ENCODE measurements around the gene DTD1.

The DTD1 gene

DNA sequence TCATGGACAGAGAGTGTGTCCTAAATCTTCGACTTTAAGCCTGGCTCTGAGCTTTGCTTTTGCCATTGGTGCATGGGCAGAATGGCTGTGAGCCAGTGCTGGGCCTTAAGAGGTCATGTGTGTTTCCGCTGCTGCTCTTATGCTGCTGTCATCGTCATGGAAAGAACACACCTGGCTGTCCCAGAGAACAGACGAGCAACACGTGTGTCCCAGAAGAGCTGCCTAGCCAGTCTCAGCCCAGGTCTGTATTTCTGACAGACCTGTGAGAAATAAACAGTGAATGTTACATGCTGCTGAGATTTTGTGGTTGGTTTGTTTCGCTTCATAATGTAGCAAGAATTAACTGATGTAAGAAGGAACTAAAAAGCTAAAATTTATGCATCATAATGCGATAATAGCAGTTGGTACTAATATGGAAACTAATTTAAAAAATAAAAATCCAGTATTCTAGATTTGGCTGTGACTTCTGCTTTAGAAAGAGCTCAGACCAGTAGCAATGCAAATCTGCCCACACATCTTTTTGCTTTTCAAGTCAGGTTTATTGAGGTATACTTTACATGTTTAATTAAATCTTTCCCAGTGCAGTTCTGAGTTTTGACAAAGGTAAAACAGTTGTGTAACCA is 214.3 kb downstream of the DTD1 start:
- H3K27me3 ChIP-seq (ENCODE audit: low read depth, low read length) = no peaks in the 10 kb centered on the region
- H3K4me3 ChIP-seq (ENCODE audit: low read depth in 1 of 2, low read length in 2 of 2) = no peak overlapping the region
- H3K9me3 ChIP-seq (ENCODE audit: control insufficient read depth in 1 of 2, low read length in 2 of 2) = no peaks in the 10 kb centered on the region
- no peak overlapping the region for H3K27ac ChIP-seq (ENCODE audit: low read length)
- H3K36me3 ChIP-seq (ENCODE audit: control insufficient read depth in 1 of 2, insufficient read depth in 2 of 2, low read length in 2 of 2) = no peaks in the 10 kb centered on the region
- H3K4me1 ChIP-seq (ENCODE audit: control insufficient read depth in 1 of 2, insufficient read depth in 2 of 2, low read length in 2 of 2) = no peaks in the 10 kb centered on the region

DNA sequence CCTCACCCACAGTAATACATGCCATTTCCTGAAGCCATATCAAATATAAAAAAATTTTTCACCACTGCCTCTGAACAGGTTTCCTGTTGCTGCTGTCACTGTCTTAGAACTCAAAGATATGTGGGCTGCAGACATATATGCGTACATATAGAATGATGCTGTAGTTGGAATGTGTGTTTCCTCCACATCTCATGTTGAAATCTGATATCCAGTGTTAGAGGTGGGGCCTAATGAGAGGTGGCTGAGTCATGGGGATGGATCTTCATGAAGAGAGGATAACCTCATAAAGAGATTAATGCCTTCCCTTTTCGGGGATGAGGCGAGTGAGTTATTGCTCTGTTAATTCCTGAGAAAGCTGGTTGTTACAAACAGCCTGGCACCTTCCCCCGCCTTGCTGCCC is 218.0 kb downstream of the DTD1 start:
- H3K27me3 ChIP-seq (ENCODE audit: low read depth, low read length) = no peaks in the 10 kb centered on the region
- H3K9me3 ChIP-seq (ENCODE audit: control insufficient read depth in 1 of 2, low read length in 2 of 2) = no peaks in the 10 kb centered on the region
- H3K27ac ChIP-seq (ENCODE audit: low read length) = no peak overlapping the region
- H3K4me3 ChIP-seq (ENCODE audit: low read depth in 1 of 2, low read length in 2 of 2) = no peak overlapping the region
- no peaks in the 10 kb centered on the region for H3K36me3 ChIP-seq (ENCODE audit: control insufficient read depth in 1 of 2, insufficient read depth in 2 of 2, low read length in 2 of 2)
- H3K4me1 ChIP-seq (ENCODE audit: control insufficient read depth in 1 of 2, insufficient read depth in 2 of 2, low read length in 2 of 2) = no peaks in the 10 kb centered on the region

- Histone ChIP-seq H3K9me3 (ENCODE audit: control insufficient read depth in 1 of 2, low read length in 2 of 2) (no peaks in the 10 kb centered on the region), H3K27me3 (ENCODE audit: low read depth, low read length) (no peaks in the 10 kb centered on the region), H3K4me3 (ENCODE audit: low read depth in 1 of 2, low read length in 2 of 2) (no peak overlapping the region), H3K4me1 (ENCODE audit: control insufficient read depth in 1 of 2, insufficient read depth in 2 of 2, low read length in 2 of 2) (no peaks in the 10 kb centered on the region), H3K36me3 (ENCODE audit: control insufficient read depth in 1 of 2, insufficient read depth in 2 of 2, low read length in 2 of 2) (no peaks in the 10 kb centered on the region), H3K27ac (ENCODE audit: low read length) (no peak overlapping the region)
Measured at GRCh38 chr20:18808712-18809111, 220.9 kb downstream of the DTD1 start.

DNA sequence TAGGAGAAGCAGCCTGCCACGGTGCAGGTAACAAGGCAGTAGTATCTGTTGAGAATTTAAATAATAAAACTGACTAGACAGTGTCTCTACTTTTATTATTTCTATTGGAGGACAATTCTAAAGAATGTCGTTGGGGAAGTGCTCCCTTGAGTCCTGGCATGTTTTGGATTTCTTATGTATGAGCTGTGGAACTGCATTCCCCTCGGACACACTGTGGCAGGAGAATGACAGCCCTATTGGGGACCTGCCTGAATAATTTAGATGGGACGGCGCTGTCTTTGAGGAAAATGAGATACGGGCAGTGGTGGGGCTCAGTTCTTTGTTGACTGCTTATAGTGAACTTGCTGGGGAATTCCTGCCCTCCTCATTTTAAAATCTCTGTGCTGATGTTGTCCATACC is 223.3 kb downstream of the DTD1 start:
- no peaks in the 10 kb centered on the region for H3K9me3 ChIP-seq (ENCODE audit: control insufficient read depth in 1 of 2, low read length in 2 of 2)
- no peak overlapping the region for H3K27ac ChIP-seq (ENCODE audit: low read length)
- no peak overlapping the region for H3K4me3 ChIP-seq (ENCODE audit: low read depth in 1 of 2, low read length in 2 of 2)
- H3K36me3 ChIP-seq (ENCODE audit: control insufficient read depth in 1 of 2, insufficient read depth in 2 of 2, low read length in 2 of 2) = no peaks in the 10 kb centered on the region
- no peaks in the 10 kb centered on the region for H3K27me3 ChIP-seq (ENCODE audit: low read depth, low read length)
- no peaks in the 10 kb centered on the region for H3K4me1 ChIP-seq (ENCODE audit: control insufficient read depth in 1 of 2, insufficient read depth in 2 of 2, low read length in 2 of 2)

DNA sequence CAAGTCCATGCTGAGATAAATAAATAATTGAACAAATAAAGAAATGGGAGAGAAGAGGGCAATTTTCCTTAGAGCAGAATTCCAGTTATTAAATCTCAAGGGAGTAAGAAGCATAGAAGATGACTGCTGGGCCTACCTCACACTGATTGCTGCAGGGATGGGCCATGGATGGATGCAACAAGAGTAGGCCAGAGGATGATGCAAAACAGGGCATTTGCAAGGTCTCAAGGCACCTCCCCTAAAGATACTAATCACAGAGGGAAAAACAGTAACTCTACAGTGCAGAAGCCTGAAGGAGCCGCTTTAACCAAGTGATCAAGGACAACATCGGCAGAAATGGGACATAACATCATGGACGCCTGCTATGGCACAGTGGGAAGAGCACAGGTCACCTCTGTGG is 224.1 kb downstream of the DTD1 start:
- Histone ChIP-seq H3K27ac (ENCODE audit: low read length) (no peak overlapping the region), H3K4me1 (ENCODE audit: control insufficient read depth in 1 of 2, insufficient read depth in 2 of 2, low read length in 2 of 2) (no peaks in the 10 kb centered on the region), H3K9me3 (ENCODE audit: control insufficient read depth in 1 of 2, low read length in 2 of 2) (no peaks in the 10 kb centered on the region), H3K4me3 (ENCODE audit: low read depth in 1 of 2, low read length in 2 of 2) (no peak overlapping the region), H3K27me3 (ENCODE audit: low read depth, low read length) (no peaks in the 10 kb centered on the region), H3K36me3 (ENCODE audit: control insufficient read depth in 1 of 2, insufficient read depth in 2 of 2, low read length in 2 of 2) (no peaks in the 10 kb centered on the region)

DNA sequence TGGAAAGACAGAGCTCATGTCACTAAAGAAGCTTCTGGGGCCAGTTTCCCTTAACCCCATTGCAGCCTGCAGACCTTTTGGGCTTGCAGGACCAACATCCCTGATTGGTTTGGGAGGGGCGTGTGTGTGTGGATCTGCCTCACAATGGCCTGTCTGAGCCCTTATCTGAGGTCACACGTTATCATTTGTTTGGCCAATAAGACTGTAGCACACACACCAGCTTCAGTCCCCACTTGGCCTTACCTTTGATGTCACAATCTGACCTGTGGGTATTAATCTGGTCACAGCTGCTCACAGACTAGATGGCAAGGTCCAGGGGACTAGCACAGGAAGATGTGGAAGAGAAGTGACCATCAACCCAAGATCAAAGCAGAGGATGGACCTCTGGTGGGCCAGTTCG is 225.6 kb downstream of the DTD1 start, which contains the start of gene SCP2D1:
SCP2D1 (plus strand) TSS at position 301 of the 400 bp plus-strand sequence; CDS start at position 334, 33 bp downstream.
- Histone ChIP-seq H3K36me3 (ENCODE audit: control insufficient read depth in 1 of 2, insufficient read depth in 2 of 2, low read length in 2 of 2) (no peaks in the 10 kb centered on the region), H3K9me3 (ENCODE audit: control insufficient read depth in 1 of 2, low read length in 2 of 2) (no peaks in the 10 kb centered on the region), H3K27ac (ENCODE audit: low read length) (no peak within 1 kb of the TSS), H3K4me3 (ENCODE audit: low read depth in 1 of 2, low read length in 2 of 2) (no peak within 1 kb of the TSS), H3K27me3 (ENCODE audit: low read depth, low read length) (no peaks in the 10 kb centered on the region), H3K4me1 (ENCODE audit: control insufficient read depth in 1 of 2, insufficient read depth in 2 of 2, low read length in 2 of 2) (no peaks in the 10 kb centered on the region)

DNA sequence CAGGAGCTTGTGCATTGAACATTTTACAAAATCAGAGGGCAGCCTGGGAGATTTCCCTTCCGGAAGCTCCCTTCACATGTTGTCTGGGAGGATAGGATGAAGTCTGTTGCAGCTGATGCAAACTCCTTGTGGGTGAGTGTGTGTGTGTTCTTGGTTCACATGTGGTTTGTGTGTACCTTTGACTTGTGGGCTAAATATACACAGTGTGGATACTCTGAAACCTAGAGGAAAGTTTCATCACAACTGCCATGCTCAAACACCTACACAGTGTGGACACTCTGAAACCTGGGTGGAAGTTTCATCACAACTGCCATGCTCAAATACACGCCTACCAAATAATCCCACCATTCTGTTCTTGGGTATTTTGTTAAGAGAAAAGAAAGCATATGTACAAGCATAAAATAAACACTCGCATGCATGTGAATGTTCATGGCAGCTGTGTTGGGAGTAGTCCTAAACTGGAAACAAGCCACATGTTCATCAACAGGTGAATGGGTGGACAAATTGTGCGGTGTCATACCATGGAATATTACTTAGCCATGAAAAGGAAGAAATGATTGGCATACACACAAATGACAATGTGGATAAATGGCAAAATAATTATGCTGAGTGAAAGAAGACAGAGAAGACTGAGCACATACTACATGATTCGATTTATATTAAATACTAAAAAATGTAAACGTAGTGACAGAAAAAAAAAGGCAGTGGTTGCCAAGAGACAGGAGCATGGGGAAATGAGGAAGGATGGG is 227.5 kb downstream of the DTD1 start:
- peaks cover 0 to 8% of the 10 kb centered on the region in 2 donors for H3K9me3 ChIP-seq (ENCODE audit: control insufficient read depth in 1 of 2, low read length in 2 of 2)
- H3K4me1 ChIP-seq (ENCODE audit: control insufficient read depth in 1 of 2, insufficient read depth in 2 of 2, low read length in 2 of 2) = no peaks in the 10 kb centered on the region
- no peaks in the 10 kb centered on the region for H3K27me3 ChIP-seq (ENCODE audit: low read depth, low read length)
- no peaks in the 10 kb centered on the region for H3K36me3 ChIP-seq (ENCODE audit: control insufficient read depth in 1 of 2, insufficient read depth in 2 of 2, low read length in 2 of 2)
- no peak overlapping the region for H3K4me3 ChIP-seq (ENCODE audit: low read depth in 1 of 2, low read length in 2 of 2)
- no peak overlapping the region for H3K27ac ChIP-seq (ENCODE audit: low read length)
